ENCODE data around the gene LGMN.

Gene LGMN

DNA sequence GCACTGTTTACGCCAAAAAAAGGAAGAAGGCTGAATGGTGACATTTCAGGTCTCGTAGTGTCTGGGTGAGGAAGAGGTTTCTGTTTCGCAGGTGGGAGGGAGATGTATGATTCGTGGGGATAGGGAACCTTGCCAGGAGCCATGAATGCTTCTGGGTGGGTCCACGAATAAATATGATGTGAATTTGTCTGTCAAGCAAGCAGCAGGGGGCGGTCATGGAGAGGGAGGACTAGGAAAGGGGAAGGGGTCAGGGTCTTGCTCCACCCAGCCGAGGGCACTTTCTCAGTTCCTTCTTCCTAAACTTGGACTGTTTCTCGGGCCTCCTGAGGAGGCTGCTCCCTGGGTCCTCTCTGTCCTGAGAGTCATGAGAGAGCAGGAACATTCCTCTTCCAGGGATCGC, 72.5 kb downstream of the LGMN start:
- DNase-seq (ENCODE audit: low read depth, low spot score): no peak

DNA sequence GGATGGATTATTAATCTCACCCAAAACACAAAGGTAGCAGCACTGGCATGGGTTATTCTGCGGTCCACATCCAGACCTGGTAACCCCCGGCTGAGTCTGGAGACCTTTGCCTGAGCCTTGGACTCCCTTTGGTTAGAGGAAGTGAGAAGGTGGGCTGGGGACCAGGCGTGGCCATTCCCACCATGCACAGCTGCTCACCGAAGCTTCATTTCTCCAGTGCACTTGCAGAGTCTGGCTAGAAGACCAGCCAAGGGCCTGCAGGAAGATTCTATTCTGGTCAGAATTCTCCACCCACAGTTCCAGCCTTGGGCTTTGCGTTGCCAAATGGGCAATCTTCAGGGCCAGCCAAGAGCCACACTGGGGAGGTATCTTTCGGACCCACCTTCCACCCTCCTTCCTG, 73.0 kb downstream of the LGMN start:
- DNase-seq (ENCODE audit: low read depth, low spot score): no peak

DNA sequence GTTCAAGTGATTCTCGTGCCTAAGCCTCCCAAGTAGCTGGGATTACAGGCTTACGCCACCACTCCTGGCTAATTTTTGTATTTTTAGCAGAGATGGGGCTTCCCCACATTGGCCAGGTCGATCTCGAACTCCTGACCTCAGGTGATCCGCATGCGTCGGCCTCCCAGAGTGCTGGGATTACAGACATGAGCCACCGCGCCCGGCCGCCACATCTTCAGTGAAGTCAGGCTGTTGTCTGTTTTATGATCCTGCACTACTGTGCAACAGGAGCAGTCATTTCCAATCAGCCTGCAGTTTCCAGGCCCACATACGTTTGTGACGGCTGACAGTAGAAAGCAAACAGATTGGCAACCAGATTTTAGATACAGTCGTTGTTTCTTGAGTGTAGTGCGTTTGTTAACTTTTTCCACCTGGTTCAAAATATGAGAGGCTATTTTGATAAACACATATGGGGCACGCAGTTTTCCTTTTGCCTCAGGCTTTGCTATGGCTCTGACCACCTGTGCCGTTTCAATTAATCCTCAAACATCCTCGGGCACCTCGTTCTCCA, 74.8 kb downstream of the LGMN start:
- no peak for DNase-seq (ENCODE audit: low read depth, low spot score)

DNA sequence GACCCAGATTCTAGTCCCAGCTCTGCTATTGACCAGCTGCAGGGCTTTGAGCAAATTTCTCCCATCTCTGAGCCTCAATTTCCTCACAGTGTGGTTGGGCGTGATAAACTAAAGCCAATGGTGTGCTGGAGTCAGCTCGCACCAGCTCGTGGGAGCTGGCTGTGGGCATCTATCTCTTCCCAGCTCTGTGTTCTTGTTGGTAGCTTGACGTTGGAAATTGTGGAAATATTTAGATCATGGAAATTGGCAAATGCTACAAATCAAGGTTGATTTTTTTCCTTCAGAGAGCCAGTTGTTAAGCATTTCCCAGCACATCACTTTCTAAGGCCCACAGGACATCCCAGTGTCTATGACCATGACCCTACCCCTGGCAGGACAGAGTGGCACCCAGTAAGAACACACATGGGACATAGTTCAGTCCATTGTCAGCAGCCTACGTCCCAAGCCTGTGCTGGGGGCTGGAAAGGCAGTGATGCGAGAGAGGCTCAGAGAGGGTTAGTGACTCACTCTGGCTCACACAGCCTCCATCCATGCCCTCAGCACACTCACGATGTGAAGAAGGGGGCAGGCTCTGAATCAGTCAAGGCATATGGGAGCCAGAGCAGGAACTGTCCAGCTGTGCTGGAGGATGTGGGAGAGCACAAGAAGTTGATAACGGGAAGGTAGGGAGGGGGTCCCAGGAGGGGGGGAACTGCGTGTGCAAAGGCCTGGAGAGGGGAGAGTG, 77.6 kb downstream of the LGMN start:
- DNase-seq (ENCODE audit: low read depth, low spot score): no peak

DNA sequence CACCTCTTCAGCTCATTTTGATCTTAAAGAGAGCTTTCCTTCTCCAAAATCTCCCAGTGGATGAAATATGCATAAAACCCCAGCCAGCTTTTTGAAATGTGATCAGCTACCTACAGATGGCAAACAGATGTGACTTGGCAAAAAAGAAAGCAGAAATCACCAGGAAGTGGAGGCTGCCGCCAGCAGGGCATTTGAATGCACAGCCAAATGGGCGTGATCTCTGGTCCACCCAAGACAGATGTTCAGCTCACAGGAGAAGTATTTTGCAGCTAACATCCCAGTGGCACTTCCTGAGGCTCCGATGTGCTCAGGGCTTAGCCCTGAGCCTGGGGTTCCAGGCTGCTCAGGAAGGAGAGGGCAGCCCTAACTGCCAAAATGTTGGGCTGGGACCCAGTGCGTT, 78.3 kb downstream of the LGMN start:
- DNase-seq (ENCODE audit: low read depth, low spot score): no peak

DNA sequence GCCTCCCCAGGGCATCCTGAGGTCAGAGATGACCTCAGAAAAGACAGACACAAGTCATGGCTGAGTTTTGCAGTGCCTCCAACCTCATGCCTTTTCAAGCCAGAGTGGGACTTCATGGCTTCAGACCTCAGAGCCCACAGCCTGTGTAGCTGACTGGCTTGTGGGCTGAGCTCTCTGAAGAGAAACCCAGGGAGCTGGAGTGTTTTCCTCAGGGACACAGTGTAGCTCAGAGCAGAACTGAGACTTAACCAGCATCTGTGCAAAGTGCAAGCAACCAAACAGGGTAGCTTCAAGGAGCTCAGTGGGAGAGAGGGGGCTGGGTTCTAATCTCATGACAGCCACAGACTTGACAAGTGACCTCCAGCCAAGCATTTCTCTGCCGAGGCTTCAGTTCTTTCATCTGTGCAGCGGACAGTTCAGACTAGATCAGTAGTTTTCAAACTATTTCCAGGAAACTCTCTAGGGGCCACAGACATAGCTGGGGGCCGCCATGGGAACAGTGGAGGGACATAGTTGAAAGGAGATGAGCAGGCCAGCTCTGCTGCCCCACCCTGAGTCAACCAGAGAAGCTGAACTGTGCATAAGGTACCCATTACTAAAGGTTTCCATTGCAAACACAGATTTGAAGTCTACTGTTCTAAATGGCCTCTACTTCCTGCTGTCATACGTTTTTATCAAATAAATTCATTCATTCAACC, 80.0 kb downstream of the LGMN start:
- DNase-seq (ENCODE audit: low read depth, low spot score): no peak

DNA sequence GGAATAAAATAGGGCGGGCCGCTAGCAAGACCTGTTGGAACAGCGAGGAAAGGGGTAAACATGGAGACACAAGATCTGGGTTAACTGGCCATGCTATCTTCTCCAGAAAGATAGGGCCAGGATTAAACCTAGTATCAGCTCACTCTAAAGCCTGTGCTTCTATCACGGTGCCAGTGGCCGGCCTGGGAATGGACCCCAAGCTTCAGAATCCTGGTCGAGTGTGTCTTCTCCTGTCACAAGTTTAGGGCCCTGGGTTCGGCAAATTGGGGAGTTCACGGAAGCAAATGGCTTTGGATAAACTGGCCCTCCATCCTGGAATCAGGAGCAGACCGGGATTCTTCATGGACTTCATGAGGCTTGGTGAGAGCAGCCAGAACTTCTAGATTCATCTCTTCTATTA, 82.2 kb downstream of the LGMN start:
- no peak for DNase-seq (ENCODE audit: low read depth, low spot score)

DNA sequence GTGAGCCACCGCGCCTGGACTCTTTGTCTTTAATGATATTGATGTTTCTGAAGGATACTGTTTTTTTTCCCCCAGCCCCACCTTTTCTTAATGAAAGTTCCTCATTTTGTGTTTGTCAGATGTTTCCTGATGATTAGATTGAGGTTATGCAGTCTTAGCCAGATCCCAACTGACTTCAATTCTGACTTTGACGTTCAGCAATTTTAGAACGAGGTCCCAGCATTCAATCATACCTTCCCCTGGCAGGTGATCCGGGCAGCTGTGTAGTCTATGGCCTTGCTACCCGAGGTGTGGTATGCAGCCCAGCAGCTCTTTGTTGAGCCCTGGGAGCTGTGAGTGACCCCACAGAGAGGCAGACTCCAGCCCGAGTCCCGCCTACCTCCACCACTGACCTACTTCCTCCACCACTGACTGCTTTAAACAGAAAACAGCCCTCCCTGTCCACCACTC, 82.7 kb downstream of the LGMN start:
- no peak for DNase-seq (ENCODE audit: low read depth, low spot score)

DNA sequence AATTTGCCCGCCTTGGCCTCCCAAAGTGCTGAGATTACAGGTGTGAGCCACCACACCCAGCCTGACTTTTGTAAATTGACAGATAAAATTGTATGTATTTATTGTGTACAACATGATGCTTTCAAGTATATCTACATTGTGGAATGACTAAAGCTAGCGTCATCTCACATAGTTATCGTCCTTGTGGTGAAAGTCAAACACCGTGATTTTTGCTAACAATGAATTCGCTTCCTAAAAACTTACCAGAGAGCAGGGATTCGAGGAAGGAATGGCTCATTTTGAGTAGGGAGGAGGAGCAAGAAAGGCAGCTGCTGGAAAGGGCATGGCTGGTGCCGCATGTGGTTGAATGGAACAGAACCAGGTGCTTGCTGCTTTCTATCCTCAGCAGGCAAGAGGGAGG, 85.4 kb downstream of the LGMN start:
- DNase-seq (ENCODE audit: low read depth, low spot score): no peak

DNA sequence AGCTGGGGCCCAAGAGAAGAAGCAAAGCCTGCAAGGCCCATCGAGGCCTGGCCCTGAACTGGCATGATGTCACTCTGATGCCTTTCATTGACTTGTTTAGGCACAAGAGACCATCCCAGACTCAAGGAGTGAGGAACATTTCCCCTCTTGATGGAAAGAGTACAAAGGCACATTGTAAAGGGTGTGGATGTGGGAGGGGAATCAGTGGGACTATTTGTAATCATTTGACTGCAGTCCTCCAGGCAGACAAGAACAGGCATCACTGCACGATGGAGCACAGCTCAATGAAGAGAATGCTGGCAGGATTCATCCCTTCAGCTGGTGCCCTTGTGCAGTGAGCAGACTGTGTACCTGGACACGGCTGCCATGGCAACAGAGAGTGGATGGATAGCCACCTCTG, 87.9 kb downstream of the LGMN start:
- DNase-seq (ENCODE audit: low read depth, low spot score): no peak

DNA sequence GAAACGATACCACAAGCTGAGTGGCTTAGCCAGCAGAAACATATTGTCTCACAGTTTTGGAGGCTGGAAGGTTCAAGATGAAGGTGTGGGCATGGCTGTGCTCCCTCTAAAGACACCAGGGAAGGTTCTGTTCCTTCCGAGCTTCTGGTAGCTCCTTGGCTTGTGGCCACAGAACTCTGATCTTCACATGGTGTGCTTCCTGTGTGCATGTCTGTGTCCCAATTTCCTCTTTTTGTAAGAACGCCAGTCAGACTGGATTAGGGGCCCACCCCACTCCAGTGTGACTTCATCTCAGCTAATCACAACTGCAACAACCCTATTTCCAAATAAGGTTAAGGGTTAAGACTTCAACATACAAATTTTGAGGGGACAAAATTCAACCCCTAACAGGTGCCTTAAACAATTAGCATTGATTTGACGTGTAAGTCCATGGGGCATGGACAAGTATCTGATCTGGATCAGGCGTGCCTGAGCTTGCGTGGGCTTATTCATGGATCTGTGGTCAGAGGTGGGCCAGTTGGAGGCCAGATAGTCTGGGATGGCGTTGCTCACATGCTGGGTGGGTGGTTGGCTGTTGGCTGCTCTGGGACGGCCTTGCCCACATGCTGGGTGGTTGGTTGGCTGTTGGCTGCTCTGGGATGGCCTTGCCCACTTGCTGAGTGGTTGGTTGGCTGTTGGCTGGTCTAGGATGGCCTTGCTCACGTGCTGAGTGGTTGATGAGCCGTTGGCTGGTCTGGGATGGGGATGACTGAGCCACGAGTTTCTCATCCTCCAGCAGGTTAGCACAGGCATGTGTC, 88.5 kb downstream of the LGMN start:
- no peak for DNase-seq (ENCODE audit: low read depth, low spot score)

DNA sequence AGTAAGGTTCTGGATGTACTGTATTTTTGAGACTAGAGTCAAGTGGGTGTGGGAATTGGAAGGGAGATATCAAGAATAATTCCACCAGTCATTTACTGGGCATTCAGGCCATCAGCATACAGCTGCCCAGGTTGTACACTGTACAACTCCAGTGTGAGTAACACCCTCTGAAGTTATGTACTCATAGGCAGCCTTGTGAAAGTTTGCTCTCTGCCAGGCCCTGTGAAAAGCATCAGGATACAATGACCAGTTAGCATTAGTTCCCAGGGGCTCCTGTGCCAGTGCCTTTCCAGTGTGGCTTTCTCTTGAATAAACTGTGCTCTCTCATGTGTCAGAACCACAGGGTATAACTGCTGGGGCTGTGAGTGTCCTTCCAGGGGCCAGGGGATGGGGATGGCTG, 89.7 kb downstream of the LGMN start:
- DNase-seq (ENCODE audit: low read depth, low spot score): no peak

DNA sequence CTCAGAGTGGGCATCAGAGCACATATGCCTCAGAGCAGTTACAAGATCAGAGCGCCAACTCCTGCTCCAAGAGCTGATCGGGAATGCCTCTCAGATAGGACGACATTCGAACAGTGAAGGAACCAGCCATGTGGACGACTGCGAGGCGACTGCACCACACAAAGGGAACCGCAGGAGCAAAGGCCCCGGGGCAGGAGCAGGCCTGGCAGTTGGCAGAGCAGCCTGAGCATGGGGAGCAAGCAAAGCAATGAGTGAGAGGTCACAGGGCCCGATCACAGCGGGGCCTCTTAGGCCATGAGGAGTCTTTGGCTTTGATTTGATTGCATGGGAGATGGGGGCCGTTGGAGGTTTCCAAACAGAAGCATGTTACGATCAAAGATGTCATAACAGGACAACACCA, 90.3 kb downstream of the LGMN start:
- DNase-seq (ENCODE audit: low read depth, low spot score): no peak

DNA sequence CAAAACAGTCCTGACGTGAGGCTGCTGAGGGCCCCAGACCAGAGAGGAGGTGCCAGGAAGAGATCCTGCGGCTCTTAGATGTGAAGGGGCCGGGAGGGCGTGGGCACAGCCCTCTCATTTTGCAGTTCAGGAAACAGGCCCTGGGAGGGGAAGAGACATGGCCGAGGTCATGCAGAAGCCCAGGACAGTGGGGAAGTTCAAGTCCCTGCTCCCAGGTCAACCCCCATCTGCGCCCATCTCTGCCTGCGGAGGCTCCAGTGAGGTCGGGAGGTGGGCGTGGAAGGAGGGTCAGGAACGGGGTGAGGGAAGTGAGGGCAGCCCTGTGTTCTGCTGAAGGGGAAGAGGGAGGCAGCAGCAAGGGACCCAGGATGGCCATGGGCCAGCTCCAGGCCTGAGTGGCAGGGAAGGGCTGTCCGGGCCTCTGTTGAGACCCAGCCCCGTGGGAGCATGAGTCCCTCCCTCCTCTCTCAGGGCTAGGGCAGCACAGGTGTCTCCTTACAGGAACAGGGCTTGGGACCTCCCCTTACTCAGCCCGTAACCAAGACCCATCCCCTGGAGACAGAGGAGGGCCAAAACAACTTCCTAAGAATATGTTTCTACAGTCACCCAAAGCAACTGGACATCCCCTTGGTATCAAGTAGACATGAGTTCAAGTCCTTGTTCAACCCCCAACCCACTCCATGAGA, 90.8 kb downstream of the LGMN start:
- DNase-seq (ENCODE audit: low read depth, low spot score): no peak

DNA sequence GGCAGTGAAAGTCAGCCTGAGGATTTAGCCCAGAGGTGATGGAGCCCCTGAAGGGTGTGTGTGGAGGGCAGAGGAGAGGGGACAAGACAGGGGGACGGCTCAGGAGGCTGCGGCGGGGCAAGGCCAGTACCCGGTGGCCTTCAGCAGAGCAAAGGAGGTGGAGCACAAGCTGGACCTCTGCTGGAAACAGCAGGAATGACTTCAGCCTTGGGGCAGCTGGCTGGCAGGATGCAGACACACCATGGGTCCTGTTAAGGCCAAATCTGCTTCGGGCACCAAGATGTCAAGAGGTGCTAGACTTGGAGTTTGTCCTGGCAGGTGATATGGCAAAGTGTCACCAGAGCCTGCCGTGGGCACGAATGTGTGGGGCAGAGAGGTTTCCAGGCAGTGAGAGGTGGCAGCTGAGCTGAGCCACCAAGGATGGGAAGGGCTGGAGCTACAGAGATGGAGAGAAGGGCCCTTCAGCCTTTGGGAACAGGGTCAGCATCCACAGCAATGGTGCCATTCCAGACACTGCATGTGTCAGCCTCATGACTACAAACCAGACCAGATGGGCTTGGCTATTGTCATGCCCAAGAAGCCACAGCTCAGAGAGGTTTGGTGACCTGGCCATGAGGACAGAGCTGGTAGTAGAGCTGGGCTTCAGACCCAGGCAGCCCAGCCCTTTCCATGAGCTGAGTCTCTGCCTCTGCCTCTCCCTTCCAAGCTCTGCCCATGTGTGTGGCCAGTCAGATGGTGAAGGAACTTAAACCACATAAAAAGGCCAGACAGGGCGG, 91.9 kb downstream of the LGMN start:
- no peak for DNase-seq (ENCODE audit: low read depth, low spot score)

DNA sequence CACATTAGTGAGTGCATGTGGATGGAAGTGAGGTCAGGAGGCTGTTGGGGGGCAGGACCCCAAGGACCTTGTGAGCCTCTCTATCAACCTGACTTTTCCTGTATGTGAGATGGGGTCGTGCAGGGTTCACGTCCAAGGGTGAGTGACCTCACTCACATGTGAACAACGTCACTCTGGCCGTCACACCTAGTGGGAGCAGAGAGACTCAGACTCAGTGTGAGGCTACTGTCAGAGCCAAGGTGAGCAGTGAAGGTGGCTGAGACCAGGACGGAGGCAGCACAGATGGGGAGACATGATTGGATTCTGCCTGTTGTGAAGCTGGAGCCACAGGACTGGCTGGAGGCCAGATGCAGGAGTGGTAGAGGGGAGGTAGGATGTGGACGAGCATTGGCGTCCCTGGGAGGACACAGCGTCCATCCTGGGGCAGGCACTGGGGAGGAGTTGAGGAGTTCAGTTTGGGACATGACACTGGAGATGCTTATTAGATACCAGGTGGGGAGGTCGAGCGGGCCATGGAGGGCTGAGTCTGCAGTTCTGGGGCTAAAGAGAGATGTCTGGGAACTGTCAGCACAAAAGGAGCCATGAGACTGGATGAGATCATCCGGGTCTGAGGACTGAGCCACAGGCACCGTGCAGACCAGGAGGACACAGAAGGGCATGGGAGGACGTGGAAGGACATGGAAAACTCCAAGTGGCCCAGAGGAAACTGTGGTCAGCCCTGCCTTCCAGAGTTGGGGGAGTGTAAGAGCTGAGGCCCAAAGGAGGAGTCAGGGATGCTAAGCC, 92.8 kb downstream of the LGMN start:
- no peak for DNase-seq (ENCODE audit: low read depth, low spot score)

DNA sequence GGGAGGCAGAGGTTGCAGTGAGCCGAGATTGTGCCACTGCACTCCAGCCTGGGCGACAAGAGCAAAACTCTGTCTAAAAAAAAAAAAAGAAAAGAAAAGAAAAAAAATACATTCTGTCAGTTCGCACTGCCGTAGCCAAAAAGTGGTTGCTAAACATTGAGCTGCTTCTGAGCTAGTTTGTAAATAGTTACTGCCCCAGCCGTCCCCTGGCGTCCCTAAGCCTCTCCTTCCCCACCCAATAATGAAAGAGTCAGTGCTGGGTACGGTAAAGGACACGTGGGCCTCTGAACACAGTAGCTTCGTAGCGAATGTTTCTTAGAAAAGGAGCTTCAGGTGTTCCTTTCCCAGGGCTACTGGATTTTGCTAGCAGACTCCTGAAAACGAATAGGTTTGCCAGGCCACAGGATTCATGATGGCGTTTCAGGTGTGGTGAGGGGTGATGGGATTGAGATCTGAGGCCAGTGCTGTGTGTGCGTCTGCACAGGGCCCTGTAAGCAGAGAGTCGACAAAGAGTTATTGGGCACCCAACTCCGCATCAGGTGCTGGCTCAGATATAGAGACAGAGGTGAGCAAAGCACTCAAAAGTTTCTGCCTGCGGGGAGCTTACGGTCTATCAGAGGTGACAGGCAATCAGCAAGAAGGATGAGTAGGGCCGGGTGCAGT, 94.1 kb downstream of the LGMN start:
- DNase-seq (ENCODE audit: low read depth, low spot score): no peak
